ENCODE results near the gene IL1RAPL2. TPM values are rescaled to one million over a fixed set of nuclear protein-coding genes. Genes with fewer than 3 reads are reported as not detected.

Gene IL1RAPL2
- total RNA-seq, 4 donors from 2014 or later: 0.16 TPM; not detected in 3

DNA sequence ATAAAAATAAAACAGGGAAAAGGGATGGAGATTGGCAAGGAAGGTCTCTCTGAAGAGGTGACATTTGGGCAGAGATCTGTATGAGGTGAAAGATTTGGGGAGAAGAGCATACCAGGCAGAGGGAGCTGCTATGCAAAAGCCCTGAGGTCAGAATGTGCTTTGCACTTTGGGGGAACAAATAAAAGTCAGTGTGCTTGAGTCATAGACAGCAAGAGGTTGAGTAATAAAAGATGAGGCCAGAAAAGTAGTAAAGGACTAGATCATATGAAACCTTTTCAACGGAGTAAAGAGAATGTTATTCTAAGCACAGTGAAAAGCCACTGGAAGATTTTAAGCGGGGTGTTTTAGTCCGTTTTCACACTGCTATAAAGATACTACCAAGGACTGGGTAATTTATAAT is 731.0 kb downstream of the IL1RAPL2 start:
- H3K4me3 ChIP-seq: no peak overlapping the region
- intact Hi-C loops (cut with DNase I; ENCODE audit: low total_unique reads) (no loop called here), in situ Hi-C loops (cut with MboI; ENCODE audit: low pct_ligation_motif_present in 1 of 4, low pct_unique_long_range_greater_than_20kb in 1 of 4, low sequenced_read_pairs in 3 of 4) (no loop called here)
- H3K27ac ChIP-seq: no peak overlapping the region
- no peaks in the 10 kb centered on the region for H3K9me3 ChIP-seq
- no peaks in the 10 kb centered on the region for H3K36me3 ChIP-seq
- no peaks in the 10 kb centered on the region for H3K27me3 ChIP-seq
- WGBS, 2 donors (ENCODE audit: low coverage in 1 of 2): 76% methylated on average over 3 of the region's 3 CpGs; no CpG with 5 or more reads in 1 of the 2 donors
- H3K4me1 ChIP-seq: no peaks in the 10 kb centered on the region
- TF ChIP-seq POLR2A (IDR thresholded peaks at IDR 0.05) (no peak), EP300 (IDR thresholded peaks at IDR 0.05; ENCODE audit: low read depth) (no peak), POLR2AphosphoS5 (IDR thresholded peaks at IDR 0.05) (no peak), CTCF (IDR thresholded peaks at IDR 0.05) (no peak)
- DNase-seq: no peak

DNA sequence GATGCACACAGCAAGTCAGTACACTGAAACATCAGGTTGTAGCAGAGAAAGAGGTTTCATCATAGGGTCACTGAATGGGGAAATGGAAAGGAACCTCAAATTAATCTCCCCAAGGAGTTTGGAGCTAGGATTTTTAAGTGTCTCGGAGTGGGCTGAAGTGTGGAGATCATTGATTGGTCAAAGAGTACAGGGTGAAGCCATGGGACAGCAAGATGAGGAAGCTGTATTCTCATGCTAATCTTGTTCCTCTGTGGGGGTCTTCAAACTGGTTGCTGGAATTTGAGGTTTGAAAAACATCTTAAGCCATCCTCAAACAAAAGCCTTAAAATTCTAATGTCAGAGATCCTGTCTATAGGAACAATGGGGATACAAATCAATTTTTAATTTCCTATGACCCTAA is 733.3 kb downstream of the IL1RAPL2 start:
- Histone ChIP-seq H3K9me3 (no peaks in the 10 kb centered on the region), H3K4me3 (no peak overlapping the region), H3K36me3 (no peaks in the 10 kb centered on the region), H3K4me1 (no peaks in the 10 kb centered on the region), H3K27me3 (no peaks in the 10 kb centered on the region), H3K27ac (no peak overlapping the region)
- in situ Hi-C loops (cut with MboI; ENCODE audit: low pct_ligation_motif_present in 1 of 4, low pct_unique_long_range_greater_than_20kb in 1 of 4, low sequenced_read_pairs in 3 of 4): no loop called here
- DNase-seq: no peak
- 76% methylated on average over 1 of the region's 1 CpG; no CpG with 5 or more reads in 1 of the 2 donors for WGBS, 2 donors (ENCODE audit: low coverage in 1 of 2)
- intact Hi-C loops (cut with DNase I; ENCODE audit: low total_unique reads): no loop called here
- TF ChIP-seq CTCF (IDR thresholded peaks at IDR 0.05): no peak
- TF ChIP-seq EP300 (IDR thresholded peaks at IDR 0.05; ENCODE audit: low read depth): no peak
- TF ChIP-seq POLR2A (IDR thresholded peaks at IDR 0.05): no peak
- no peak for TF ChIP-seq POLR2AphosphoS5 (IDR thresholded peaks at IDR 0.05)

DNA sequence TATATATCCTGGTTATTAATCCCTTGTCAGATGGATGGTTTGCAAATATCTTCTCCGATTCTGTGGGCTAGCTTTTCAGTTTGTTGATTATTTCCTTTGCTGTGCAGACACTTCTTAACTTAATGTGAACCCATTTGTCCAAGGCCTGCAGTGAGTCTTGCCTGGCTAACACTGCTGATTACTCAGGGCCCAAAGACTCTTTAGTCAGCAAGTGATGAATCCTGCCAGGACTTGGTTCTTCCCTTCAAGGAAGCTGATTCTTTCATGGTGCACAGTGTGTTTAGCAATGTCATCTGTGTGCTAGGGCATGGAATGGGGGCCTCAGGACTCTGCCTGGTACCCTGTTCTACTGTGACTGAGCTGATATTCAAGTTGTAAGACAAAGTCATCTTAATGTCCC is 736.2 kb downstream of the IL1RAPL2 start:
- Histone ChIP-seq H3K36me3 (no peaks in the 10 kb centered on the region), H3K9me3 (no peaks in the 10 kb centered on the region), H3K27me3 (no peaks in the 10 kb centered on the region), H3K4me3 (no peak overlapping the region), H3K27ac (no peak overlapping the region), H3K4me1 (no peaks in the 10 kb centered on the region)
- TF ChIP-seq CTCF (IDR thresholded peaks at IDR 0.05) (no peak), POLR2A (IDR thresholded peaks at IDR 0.05) (no peak), EP300 (IDR thresholded peaks at IDR 0.05; ENCODE audit: low read depth) (no peak), POLR2AphosphoS5 (IDR thresholded peaks at IDR 0.05) (no peak)
- intact Hi-C loops (cut with DNase I; ENCODE audit: low total_unique reads): no loop called here
- in situ Hi-C loops (cut with MboI; ENCODE audit: low pct_ligation_motif_present in 1 of 4, low pct_unique_long_range_greater_than_20kb in 1 of 4, low sequenced_read_pairs in 3 of 4): no loop called here
- DNase-seq: no peak
- 90% methylated on average over 1 of the region's 1 CpG; no CpG with 5 or more reads in 1 of the 2 donors for WGBS, 2 donors (ENCODE audit: low coverage in 1 of 2)

DNA sequence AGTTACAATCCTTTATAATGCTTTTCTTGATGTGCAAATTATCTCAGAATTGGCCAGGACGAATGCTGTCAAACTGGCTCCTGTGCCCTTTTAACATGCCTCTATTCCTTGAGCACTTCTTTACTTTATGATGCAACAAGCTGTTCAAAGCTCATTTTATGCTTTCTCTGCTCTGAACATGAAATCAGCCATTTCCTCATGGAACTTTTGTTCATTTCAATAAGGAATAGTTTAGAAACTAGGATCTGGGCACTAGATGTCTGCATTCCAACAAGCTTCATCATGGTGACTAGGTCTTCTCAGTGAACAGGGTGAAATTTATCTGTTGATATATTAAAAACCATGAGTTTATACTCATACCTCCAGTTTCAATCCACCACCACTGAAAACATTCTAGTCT is 741.8 kb downstream of the IL1RAPL2 start:
- intact Hi-C loops (cut with DNase I; ENCODE audit: low total_unique reads): no loop called here
- H3K27ac ChIP-seq: no peak overlapping the region
- H3K9me3 ChIP-seq: no peaks in the 10 kb centered on the region
- whole genome bisulfite sequencing, 2 donors (ENCODE audit: low coverage in 1 of 2): 29% methylated on average over 1 of the region's 1 CpG; no CpG with 5 or more reads in 1 of the 2 donors
- no peaks in the 10 kb centered on the region for H3K4me1 ChIP-seq
- H3K36me3 ChIP-seq: no peaks in the 10 kb centered on the region
- no peak for DNase-seq
- in situ Hi-C loops (cut with MboI; ENCODE audit: low pct_ligation_motif_present in 1 of 4, low pct_unique_long_range_greater_than_20kb in 1 of 4, low sequenced_read_pairs in 3 of 4): no loop called here
- no peak overlapping the region for H3K4me3 ChIP-seq
- H3K27me3 ChIP-seq: no peaks in the 10 kb centered on the region
- TF ChIP-seq CTCF (IDR thresholded peaks at IDR 0.05) (no peak), EP300 (IDR thresholded peaks at IDR 0.05; ENCODE audit: low read depth) (no peak), POLR2A (IDR thresholded peaks at IDR 0.05) (no peak), POLR2AphosphoS5 (IDR thresholded peaks at IDR 0.05) (no peak)

Data from transverse colon (tissue), 4 donors.